Measurements from ENCODE around the gene CNTROB.

The CNTROB gene

DNA sequence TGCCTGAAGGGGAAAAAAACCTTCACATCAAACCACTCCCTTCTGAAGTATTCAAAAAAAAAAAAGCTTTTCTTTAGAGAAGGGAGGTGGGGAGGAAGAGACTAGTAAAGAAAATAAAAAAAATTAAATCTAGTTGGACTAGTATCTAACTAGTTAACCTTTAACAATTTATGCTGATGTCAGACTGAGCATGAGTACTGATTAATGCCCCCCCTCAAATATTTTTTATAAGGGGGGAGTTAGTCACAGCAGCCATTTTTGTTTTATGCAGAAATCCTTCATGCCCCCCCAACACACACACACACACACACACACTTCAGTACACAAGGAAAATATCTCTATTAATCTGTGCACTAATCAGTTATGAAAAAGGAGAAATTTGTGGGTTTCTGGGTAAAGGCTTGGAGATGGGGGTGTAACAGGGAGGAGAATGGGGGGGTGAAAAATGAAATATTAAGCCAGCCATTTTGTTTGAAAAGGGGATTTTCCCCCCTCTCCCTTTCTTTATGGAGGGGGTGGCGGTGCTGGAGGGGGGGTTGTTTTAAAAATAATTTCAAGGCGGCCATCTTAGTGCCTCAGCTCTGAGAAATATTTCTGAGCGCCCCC is 48.1 kb upstream of the CNTROB start (continued):
- TF ChIP-seq, protein P1, sequence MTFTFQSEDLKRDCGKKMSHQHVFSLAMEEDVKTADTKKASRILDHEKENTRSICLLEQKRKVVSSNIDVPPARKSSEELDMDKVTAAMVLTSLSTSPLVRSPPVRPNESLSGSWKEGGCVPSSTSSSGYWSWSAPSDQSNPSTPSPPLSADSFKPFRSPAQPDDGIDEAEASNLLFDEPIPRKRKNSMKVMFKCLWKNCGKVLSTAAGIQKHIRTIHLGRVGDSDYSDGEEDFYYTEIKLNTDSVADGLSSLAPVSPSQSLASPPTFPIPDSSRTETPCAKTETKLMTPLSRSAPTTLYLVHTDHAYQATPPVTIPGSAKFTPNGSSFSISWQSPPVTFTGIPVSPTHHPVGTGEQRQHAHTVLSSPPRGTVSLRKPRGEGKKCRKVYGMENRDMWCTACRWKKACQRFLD (tag by site-specific recombination; IDR thresholded peaks at IDR 0.05): no peak
- TF ChIP-seq, protein P2, sequence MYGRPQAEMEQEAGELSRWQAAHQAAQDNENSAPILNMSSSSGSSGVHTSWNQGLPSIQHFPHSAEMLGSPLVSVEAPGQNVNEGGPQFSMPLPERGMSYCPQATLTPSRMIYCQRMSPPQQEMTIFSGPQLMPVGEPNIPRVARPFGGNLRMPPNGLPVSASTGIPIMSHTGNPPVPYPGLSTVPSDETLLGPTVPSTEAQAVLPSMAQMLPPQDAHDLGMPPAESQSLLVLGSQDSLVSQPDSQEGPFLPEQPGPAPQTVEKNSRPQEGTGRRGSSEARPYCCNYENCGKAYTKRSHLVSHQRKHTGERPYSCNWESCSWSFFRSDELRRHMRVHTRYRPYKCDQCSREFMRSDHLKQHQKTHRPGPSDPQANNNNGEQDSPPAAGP (tag by site-specific recombination; IDR thresholded peaks at IDR 0.05): no peak
- TF ChIP-seq ZNF223 (tag by site-specific recombination; IDR thresholded peaks at IDR 0.05) (no peak), ZNF335 (tag by site-specific recombination; conservative IDR thresholded peaks at IDR 0.05) (peak; percentile 65), ZNF366 (tag by site-specific recombination; conservative IDR thresholded peaks at IDR 0.05) (peak; percentile 32; the same call in 1 of the 2 replicates), ZNF558 (tag by site-specific recombination; IDR thresholded peaks at IDR 0.05) (0 out of 2 replicates have a peak, but pooled peaks have one; percentile 23), ZNF629 (tag by site-specific recombination; IDR thresholded peaks at IDR 0.05) (no peak), ZNF138 (tag by site-specific recombination; IDR thresholded peaks at IDR 0.05; ENCODE audit: borderline replicate concordance) (no peak), REPIN1 (tag by site-specific recombination; IDR thresholded peaks at IDR 0.05; ENCODE audit: low read depth) (no peak), KLF10 (tag by site-specific recombination; IDR thresholded peaks at IDR 0.05) (0 out of 2 replicates have a peak, but pooled peaks have one; percentile 16), ZNF624 (tag by site-specific recombination; IDR thresholded peaks at IDR 0.05) (no peak), ZNF76 (tag by site-specific recombination; IDR thresholded peaks at IDR 0.05; ENCODE audit: borderline replicate concordance, low read depth) (peak; percentile 39; the same call in 1 of the 2 replicates)
- TF ChIP-seq, protein P3, sequence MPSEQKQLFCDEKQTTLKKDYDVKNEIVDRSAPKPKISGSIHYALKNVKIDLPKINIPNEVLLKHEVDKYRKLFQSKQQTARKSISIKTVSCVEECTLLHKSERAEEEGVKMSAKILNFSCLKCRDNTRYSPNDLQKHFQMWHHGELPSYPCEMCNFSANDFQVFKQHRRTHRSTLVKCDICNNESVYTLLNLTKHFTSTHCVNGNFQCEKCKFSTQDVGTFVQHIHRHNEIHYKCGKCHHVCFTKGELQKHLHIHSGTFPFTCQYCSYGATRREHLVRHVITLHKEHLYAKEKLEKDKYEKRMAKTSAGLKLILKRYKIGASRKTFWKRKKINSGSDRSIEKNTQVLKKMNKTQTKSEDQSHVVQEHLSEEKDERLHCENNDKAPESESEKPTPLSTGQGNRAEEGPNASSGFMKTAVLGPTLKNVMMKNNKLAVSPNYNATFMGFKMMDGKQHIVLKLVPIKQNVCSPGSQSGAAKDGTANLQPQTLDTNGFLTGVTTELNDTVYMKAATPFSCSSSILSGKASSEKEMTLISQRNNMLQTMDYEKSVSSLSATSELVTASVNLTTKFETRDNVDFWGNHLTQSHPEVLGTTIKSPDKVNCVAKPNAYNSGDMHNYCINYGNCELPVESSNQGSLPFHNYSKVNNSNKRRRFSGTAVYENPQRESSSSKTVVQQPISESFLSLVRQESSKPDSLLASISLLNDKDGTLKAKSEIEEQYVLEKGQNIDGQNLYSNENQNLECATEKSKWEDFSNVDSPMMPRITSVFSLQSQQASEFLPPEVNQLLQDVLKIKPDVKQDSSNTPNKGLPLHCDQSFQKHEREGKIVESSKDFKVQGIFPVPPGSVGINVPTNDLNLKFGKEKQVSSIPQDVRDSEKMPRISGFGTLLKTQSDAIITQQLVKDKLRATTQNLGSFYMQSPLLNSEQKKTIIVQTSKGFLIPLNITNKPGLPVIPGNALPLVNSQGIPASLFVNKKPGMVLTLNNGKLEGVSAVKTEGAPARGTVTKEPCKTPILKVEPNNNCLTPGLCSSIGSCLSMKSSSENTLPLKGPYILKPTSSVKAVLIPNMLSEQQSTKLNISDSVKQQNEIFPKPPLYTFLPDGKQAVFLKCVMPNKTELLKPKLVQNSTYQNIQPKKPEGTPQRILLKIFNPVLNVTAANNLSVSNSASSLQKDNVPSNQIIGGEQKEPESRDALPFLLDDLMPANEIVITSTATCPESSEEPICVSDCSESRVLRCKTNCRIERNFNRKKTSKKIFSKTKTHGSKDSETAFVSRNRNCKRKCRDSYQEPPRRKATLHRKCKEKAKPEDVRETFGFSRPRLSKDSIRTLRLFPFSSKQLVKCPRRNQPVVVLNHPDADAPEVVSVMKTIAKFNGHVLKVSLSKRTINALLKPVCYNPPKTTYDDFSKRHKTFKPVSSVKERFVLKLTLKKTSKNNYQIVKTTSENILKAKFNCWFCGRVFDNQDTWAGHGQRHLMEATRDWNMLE (tag by site-specific recombination; conservative IDR thresholded peaks at IDR 0.05; ENCODE audit: low read depth): no peak
- TF ChIP-seq, protein P4, sequence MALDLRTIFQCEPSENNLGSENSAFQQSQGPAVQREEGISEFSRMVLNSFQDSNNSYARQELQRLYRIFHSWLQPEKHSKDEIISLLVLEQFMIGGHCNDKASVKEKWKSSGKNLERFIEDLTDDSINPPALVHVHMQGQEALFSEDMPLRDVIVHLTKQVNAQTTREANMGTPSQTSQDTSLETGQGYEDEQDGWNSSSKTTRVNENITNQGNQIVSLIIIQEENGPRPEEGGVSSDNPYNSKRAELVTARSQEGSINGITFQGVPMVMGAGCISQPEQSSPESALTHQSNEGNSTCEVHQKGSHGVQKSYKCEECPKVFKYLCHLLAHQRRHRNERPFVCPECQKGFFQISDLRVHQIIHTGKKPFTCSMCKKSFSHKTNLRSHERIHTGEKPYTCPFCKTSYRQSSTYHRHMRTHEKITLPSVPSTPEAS (tag by site-specific recombination; IDR thresholded peaks at IDR 0.05): peak; percentile 85
- TF ChIP-seq, protein P5, sequence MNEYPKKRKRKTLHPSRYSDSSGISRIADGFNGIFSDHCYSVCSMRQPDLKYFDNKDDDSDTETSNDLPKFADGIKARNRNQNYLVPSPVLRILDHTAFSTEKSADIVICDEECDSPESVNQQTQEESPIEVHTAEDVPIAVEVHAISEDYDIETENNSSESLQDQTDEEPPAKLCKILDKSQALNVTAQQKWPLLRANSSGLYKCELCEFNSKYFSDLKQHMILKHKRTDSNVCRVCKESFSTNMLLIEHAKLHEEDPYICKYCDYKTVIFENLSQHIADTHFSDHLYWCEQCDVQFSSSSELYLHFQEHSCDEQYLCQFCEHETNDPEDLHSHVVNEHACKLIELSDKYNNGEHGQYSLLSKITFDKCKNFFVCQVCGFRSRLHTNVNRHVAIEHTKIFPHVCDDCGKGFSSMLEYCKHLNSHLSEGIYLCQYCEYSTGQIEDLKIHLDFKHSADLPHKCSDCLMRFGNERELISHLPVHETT (tag by site-specific recombination; IDR thresholded peaks at IDR 0.05): no peak
- TF ChIP-seq, protein P6, sequence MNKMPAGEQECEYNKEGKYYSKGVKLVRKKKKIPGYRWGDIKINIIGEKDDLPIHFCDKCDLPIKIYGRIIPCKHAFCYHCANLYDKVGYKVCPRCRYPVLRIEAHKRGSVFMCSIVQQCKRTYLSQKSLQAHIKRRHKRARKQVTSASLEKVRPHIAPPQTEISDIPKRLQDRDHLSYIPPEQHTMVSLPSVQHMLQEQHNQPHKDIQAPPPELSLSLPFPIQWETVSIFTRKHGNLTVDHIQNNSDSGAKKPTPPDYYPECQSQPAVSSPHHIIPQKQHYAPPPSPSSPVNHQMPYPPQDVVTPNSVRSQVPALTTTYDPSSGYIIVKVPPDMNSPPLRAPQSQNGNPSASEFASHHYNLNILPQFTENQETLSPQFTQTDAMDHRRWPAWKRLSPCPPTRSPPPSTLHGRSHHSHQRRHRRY (tag by site-specific recombination; IDR thresholded peaks at IDR 0.05): no peak

Data from HEK293 (cell line).